ENCODE measurements around the gene WASF1.
A peak's percentile ranks its signal among the peaks of the same experiment; 100 is the strongest.

The WASF1 gene

DNA sequence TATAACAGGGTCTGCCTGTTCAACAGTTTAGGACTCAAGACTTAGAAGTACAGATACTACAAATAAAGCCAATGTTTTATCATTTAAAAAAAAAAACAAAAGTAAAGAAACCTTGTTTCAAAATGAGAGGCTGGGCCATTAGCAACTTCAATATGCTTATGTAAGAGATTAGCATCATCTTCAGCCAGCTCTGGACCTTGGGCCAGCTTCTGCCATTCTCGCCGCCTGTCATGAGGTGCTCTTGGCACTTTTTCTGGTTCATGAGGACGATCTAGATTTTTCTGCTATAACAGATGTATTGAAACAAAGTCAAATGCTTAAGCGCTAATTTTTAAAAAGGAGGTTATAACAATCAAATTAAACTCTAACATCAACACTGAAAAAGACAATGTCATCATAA, 74.2 kb downstream of the WASF1 start:
- H3K27me3 ChIP-seq (replicated peaks; ENCODE audit: control insufficient read depth, insufficient read depth, low read length) = no peaks in the 10 kb centered on the region
- H3K9ac ChIP-seq (ENCODE audit: low read length) = no peak overlapping the region
- H3K36me3 ChIP-seq (ENCODE audit: control insufficient read depth, insufficient read depth, low read length, severe bottlenecking) = peaks cover 64% of the 10 kb centered on the region
- no peak for DNase-seq (ENCODE audit: low read depth)
- no peak overlapping the region for H3K4me3 ChIP-seq (ENCODE audit: low read length)
- no peaks in the 10 kb centered on the region for H3K9me3 ChIP-seq (ENCODE audit: control insufficient read depth, low read length)
- H3K4me1 ChIP-seq (ENCODE audit: control insufficient read depth, insufficient read depth, low read length) = peaks cover 5% of the 10 kb centered on the region

DNA sequence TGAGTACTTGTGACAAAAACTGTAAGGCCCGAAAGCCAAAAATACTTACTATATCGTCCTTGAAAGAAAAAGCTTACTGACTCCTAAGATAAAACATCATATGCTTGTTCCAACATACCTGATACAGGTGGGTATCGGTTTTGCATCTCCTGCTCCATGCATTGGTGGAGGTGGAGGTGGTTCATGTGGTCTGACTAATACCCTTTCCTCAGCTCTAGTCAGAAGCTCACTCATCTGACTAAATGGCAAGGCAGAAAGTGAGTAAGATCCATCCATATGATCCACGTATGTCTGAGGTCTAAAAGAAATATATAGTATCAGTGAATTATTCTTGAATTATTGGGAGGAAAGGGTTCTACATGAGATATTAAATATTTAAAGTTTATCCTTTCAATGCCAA, 76.2 kb downstream of the WASF1 start:
- no peaks in the 10 kb centered on the region for H3K9me3 ChIP-seq (ENCODE audit: control insufficient read depth, low read length)
- H3K27me3 ChIP-seq (replicated peaks; ENCODE audit: control insufficient read depth, insufficient read depth, low read length) = no peaks in the 10 kb centered on the region
- no peak overlapping the region for H3K9ac ChIP-seq (ENCODE audit: low read length)
- H3K4me1 ChIP-seq (ENCODE audit: control insufficient read depth, insufficient read depth, low read length) = peaks cover 6% of the 10 kb centered on the region
- no peak overlapping the region for H3K4me3 ChIP-seq (ENCODE audit: low read length)
- peaks cover 60% of the 10 kb centered on the region for H3K36me3 ChIP-seq (ENCODE audit: control insufficient read depth, insufficient read depth, low read length, severe bottlenecking)
- no peak for DNase-seq (ENCODE audit: low read depth)

DNA sequence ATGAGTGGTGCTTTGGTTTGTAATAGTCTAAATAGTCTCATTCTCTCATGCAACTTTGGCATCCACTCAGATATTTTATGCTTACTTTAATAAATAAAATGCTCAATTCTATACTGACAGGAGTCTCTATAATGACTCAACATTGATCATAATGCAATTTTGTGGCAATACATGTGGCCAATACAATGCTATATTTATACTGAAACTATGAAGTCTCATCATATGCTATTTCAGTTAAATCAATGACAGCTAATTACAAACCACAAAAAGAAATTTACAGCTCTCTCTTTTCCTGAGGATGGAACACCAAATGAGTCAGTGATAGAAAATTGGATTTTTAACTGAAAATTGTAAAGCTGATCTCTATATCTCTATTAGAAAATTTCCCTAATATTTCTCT, 77.1 kb downstream of the WASF1 start:
- DNase-seq (ENCODE audit: low read depth) = no peak
- no peak overlapping the region for H3K4me3 ChIP-seq (ENCODE audit: low read length)
- no peak overlapping the region for H3K9ac ChIP-seq (ENCODE audit: low read length)
- H3K27me3 ChIP-seq (replicated peaks; ENCODE audit: control insufficient read depth, insufficient read depth, low read length) = no peaks in the 10 kb centered on the region
- H3K9me3 ChIP-seq (ENCODE audit: control insufficient read depth, low read length) = no peaks in the 10 kb centered on the region
- H3K36me3 ChIP-seq (ENCODE audit: control insufficient read depth, insufficient read depth, low read length, severe bottlenecking) = peaks cover 53% of the 10 kb centered on the region
- peaks cover 14% of the 10 kb centered on the region for H3K4me1 ChIP-seq (ENCODE audit: control insufficient read depth, insufficient read depth, low read length)

DNA sequence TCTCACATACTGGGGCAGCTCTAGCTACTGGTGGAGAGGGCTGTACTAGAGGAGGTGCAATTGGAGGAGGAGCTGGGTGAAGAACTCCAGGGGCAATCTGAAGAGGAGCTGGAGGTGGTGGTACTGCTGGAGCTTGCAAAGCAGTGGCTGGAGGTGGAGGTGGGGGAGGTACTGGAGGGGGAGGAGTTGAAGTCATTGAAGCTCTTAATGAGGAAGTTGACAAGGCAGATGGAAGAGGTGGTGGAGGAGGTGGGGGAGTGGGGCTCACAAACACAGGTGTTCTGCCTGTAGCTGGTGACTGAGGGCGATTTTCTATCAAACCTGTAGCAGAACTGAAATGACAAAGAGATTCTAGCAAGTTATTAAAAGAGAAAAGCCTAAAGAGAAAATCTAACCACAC, 77.6 kb downstream of the WASF1 start:
- Histone ChIP-seq H3K9me3 (ENCODE audit: control insufficient read depth, low read length) (no peaks in the 10 kb centered on the region), H3K4me3 (ENCODE audit: low read length) (no peak overlapping the region), H3K36me3 (ENCODE audit: control insufficient read depth, insufficient read depth, low read length, severe bottlenecking) (peaks cover 47% of the 10 kb centered on the region), H3K27me3 (replicated peaks; ENCODE audit: control insufficient read depth, insufficient read depth, low read length) (no peaks in the 10 kb centered on the region), H3K4me1 (ENCODE audit: control insufficient read depth, insufficient read depth, low read length) (peaks cover 18% of the 10 kb centered on the region), H3K9ac (ENCODE audit: low read length) (no peak overlapping the region)
- no peak for DNase-seq (ENCODE audit: low read depth)

DNA sequence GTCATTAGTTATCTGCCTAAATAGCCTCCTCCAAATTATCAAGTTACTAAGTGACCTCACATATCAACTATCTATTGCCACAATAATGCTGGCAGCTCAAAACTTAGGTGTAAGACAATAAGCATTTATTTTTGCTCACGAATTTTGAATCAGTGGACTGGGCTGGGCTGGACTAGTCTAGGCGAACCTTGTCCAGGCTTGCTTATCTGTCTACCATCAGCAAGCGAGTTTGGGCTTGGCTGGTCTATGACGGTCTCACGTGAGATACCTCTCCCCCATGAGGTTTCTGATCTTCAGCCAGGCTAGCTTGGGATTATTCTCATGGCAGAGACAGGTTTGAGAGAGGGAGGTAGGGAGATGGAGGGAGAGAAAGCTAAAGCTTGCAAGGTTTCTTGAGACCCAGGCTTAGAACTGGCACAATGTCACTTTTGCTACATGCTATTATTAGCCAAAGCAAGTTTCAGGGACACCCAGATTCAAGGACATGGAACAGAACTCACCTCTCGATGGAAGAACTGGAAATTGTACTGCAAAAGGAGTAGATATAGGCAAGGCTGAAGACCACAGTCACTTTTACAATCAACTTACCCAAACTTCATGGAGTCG, 80.9 kb downstream of the WASF1 start:
- Histone ChIP-seq H3K36me3 (ENCODE audit: control insufficient read depth, insufficient read depth, low read length, severe bottlenecking) (peaks cover 22% of the 10 kb centered on the region), H3K4me3 (ENCODE audit: low read length) (no peak overlapping the region), H3K9me3 (ENCODE audit: control insufficient read depth, low read length) (no peaks in the 10 kb centered on the region), H3K27me3 (replicated peaks; ENCODE audit: control insufficient read depth, insufficient read depth, low read length) (no peaks in the 10 kb centered on the region), H3K9ac (ENCODE audit: low read length) (no peak overlapping the region), H3K4me1 (ENCODE audit: control insufficient read depth, insufficient read depth, low read length) (peaks cover 35% of the 10 kb centered on the region)
- no peak for DNase-seq (ENCODE audit: low read depth)

DNA sequence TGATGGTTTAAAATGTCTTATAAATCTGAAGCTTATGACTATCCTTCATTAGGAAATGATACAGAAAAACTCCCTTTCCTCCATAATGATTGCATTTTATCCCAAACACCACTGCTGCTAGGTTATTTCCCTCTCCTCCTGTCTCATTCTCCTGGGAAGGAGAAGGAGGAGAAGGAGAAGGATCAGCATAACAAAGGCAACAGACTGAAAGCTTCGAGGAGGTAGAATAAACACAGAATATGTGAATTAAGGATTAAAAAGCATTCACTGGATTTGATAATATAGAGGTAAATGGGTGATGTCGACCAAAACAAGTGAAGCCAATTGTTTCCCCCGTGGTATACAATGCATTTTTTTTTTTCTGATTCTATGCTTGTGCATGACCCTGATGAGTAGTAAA, 82.0 kb downstream of the WASF1 start:
- Histone ChIP-seq H3K9ac (ENCODE audit: low read length) (peak overlapping the region; percentile 66), H3K36me3 (ENCODE audit: control insufficient read depth, insufficient read depth, low read length, severe bottlenecking) (peaks cover 13% of the 10 kb centered on the region), H3K27me3 (replicated peaks; ENCODE audit: control insufficient read depth, insufficient read depth, low read length) (no peaks in the 10 kb centered on the region), H3K4me3 (ENCODE audit: low read length) (peak overlapping the region; percentile 38), H3K9me3 (ENCODE audit: control insufficient read depth, low read length) (no peaks in the 10 kb centered on the region), H3K4me1 (ENCODE audit: control insufficient read depth, insufficient read depth, low read length) (peaks cover 35% of the 10 kb centered on the region)
- peak; percentile 37 for DNase-seq (ENCODE audit: low read depth)

DNA sequence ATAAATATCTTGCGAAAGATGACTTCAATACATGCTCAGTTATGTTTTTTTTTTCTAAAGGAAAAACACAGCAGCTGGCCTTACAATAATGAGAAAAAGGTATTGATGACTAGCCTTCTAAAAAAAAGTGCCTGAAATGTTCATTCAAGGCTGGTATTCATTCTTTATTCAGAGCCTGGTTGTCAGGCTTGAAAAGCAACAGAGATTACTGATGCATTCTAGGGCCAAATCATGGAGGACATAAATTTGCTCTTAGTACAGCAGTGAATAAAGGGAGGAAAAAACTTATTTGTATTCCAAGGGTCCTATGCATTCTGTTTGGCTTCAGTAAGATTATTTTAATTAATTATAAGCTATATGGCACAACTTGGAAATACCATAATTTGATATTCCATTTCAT, 83.5 kb downstream of the WASF1 start:
- no peaks in the 10 kb centered on the region for H3K27me3 ChIP-seq (replicated peaks; ENCODE audit: control insufficient read depth, insufficient read depth, low read length)
- peaks cover 35% of the 10 kb centered on the region for H3K4me1 ChIP-seq (ENCODE audit: control insufficient read depth, insufficient read depth, low read length)
- H3K9ac ChIP-seq (ENCODE audit: low read length) = peak overlapping the region; percentile 75
- H3K9me3 ChIP-seq (ENCODE audit: control insufficient read depth, low read length) = no peaks in the 10 kb centered on the region
- peak; percentile 15 for DNase-seq (ENCODE audit: low read depth)
- no peak overlapping the region for H3K4me3 ChIP-seq (ENCODE audit: low read length)
- no peaks in the 10 kb centered on the region for H3K36me3 ChIP-seq (ENCODE audit: control insufficient read depth, insufficient read depth, low read length, severe bottlenecking)

DNA sequence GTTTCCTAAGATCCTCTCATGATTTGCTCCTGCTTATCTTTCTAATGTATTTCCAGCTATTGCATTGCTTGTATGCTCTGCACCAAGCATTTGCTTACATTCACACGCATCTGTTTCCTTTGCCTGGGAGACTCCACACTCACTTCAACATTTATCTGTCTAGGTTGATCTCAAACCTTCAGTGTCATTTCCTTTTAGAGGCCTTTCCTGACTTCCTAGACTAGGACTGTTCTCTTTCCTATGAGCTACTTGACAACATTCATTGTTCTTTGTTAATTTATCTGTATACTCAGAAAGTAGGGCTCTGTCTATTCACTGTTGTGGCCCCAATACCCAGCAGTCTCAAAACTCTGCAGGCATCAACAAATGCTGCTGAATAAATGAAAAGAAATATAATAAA, 84.4 kb downstream of the WASF1 start:
- H3K27me3 ChIP-seq (replicated peaks; ENCODE audit: control insufficient read depth, insufficient read depth, low read length) = no peaks in the 10 kb centered on the region
- no peak overlapping the region for H3K9ac ChIP-seq (ENCODE audit: low read length)
- no peak overlapping the region for H3K4me3 ChIP-seq (ENCODE audit: low read length)
- H3K4me1 ChIP-seq (ENCODE audit: control insufficient read depth, insufficient read depth, low read length) = peaks cover 35% of the 10 kb centered on the region
- no peaks in the 10 kb centered on the region for H3K36me3 ChIP-seq (ENCODE audit: control insufficient read depth, insufficient read depth, low read length, severe bottlenecking)
- DNase-seq (ENCODE audit: low read depth) = no peak
- H3K9me3 ChIP-seq (ENCODE audit: control insufficient read depth, low read length) = no peaks in the 10 kb centered on the region

DNA sequence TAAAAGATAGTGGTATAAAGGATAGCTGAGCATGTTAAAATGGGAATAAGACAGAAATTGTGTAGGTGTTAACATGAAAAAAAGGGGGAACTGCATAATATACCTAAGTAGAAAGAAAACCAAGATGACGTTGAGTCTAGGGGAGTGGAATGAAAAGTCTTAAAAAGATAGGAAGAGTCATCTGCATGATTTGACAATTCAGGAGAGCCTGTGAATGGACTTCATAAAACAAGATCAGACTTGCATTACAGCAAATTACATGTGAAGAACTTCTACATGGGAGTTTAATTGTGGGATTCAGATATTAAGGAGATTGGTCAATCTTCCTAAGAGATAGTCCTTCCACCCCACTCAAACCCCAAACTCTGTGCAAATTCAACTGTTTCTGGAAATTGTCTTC, 85.5 kb downstream of the WASF1 start:
- DNase-seq (ENCODE audit: low read depth) = no peak
- peaks cover 7% of the 10 kb centered on the region for H3K9me3 ChIP-seq (ENCODE audit: control insufficient read depth, low read length)
- peaks cover 35% of the 10 kb centered on the region for H3K4me1 ChIP-seq (ENCODE audit: control insufficient read depth, insufficient read depth, low read length)

DNA sequence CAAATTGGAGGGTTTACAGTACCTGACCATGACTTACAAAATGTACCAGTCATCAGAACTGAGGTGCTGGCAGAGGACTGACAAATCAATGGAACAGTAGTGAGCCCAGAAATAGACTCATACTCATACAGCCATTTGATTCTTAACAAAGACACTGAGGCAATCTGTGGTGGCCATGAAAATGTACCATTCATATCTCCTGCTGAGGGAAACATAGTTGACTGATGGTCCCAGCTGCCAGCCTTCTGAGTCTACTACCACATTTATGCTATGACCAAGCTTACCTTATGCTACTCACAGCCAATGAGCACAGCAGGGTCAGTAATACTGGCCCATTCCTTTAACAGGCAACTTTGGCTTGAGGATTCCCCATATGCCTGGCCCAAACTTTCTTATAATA, 88.6 kb downstream of the WASF1 start:
- no peak for DNase-seq (ENCODE audit: low read depth)
- H3K4me1 ChIP-seq (ENCODE audit: control insufficient read depth, insufficient read depth, low read length) = peaks cover 8% of the 10 kb centered on the region
- no peak overlapping the region for H3K9ac ChIP-seq (ENCODE audit: low read length)
- no peaks in the 10 kb centered on the region for H3K36me3 ChIP-seq (ENCODE audit: control insufficient read depth, insufficient read depth, low read length, severe bottlenecking)
- peaks cover 7% of the 10 kb centered on the region for H3K9me3 ChIP-seq (ENCODE audit: control insufficient read depth, low read length)
- no peak overlapping the region for H3K4me3 ChIP-seq (ENCODE audit: low read length)
- H3K27me3 ChIP-seq (replicated peaks; ENCODE audit: control insufficient read depth, insufficient read depth, low read length) = no peaks in the 10 kb centered on the region

More for the DNA sequence above, 85.5 kb downstream of the WASF1 start:
- H3K9ac ChIP-seq (ENCODE audit: low read length) = no peak overlapping the region
- no peaks in the 10 kb centered on the region for H3K36me3 ChIP-seq (ENCODE audit: control insufficient read depth, insufficient read depth, low read length, severe bottlenecking)
- H3K4me3 ChIP-seq (ENCODE audit: low read length) = no peak overlapping the region
- H3K27me3 ChIP-seq (replicated peaks; ENCODE audit: control insufficient read depth, insufficient read depth, low read length) = no peaks in the 10 kb centered on the region

DNA sequence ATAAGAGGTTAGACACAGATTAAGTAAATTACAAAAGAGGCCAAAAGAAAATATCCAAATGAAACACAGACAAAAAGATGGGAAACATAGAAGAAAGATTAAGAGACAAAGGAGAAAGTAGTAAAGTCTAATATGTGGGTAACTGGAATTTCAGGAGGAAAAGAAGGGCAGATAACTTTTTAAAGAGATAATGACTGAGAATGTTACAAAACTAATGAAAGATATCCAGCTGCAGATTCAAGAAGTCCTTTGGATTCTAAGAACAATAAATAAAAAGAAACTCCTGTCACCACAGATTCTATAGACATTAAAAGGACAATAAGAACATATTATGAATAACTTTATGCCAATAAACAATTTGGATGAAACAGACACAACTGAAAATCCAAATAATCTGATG, 90.1 kb downstream of the WASF1 start:
- Histone ChIP-seq H3K4me3 (ENCODE audit: low read length) (no peak overlapping the region), H3K36me3 (ENCODE audit: control insufficient read depth, insufficient read depth, low read length, severe bottlenecking) (no peaks in the 10 kb centered on the region), H3K9me3 (ENCODE audit: control insufficient read depth, low read length) (peaks cover 7% of the 10 kb centered on the region), H3K27me3 (replicated peaks; ENCODE audit: control insufficient read depth, insufficient read depth, low read length) (no peaks in the 10 kb centered on the region), H3K4me1 (ENCODE audit: control insufficient read depth, insufficient read depth, low read length) (peaks cover under 1% of the 10 kb centered on the region), H3K9ac (ENCODE audit: low read length) (no peak overlapping the region)
- DNase-seq (ENCODE audit: low read depth) = no peak

DNA sequence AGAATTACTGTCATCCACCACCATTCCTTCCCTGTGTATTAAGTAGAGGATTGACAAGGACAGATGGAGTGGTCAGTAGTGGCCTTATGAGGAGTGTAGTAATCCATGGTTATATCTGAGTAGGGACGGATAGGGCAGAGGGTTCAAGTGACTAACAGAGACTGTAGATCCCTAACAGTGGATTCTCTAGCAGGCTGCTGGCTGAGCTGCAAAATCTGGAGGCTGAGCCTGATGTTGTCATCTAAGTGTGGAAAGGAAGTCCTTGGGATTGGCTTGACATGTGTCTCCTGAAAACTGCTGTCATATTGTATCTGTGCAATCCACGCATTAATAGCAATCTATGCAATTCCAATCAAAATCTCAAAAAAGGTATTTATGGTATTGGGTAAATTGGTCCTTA, 94.2 kb downstream of the WASF1 start:
- H3K27me3 ChIP-seq (replicated peaks; ENCODE audit: control insufficient read depth, insufficient read depth, low read length) = no peaks in the 10 kb centered on the region
- H3K9ac ChIP-seq (ENCODE audit: low read length) = no peak overlapping the region
- H3K4me3 ChIP-seq (ENCODE audit: low read length) = no peak overlapping the region
- peaks cover 7% of the 10 kb centered on the region for H3K9me3 ChIP-seq (ENCODE audit: control insufficient read depth, low read length)
- DNase-seq (ENCODE audit: low read depth) = no peak
- peaks cover 8% of the 10 kb centered on the region for H3K4me1 ChIP-seq (ENCODE audit: control insufficient read depth, insufficient read depth, low read length)
- H3K36me3 ChIP-seq (ENCODE audit: control insufficient read depth, insufficient read depth, low read length, severe bottlenecking) = no peaks in the 10 kb centered on the region

Measured in adipocyte (in vitro differentiated cells).